OCI-LY7 (cell line): ENCODE measurements around the gene SLC5A1. TPM values are rescaled to one million over a fixed set of nuclear protein-coding genes. Genes with fewer than 3 reads are reported as not detected.
"Not testable (repeated sequence)": the region's sequence is repeated elsewhere in the genome, so short reads cannot be mapped to it uniquely, and the experiment has no call there.

ENCODE experiments used
- BruUV-seq: library from RNA; stranded (reverse); fragments of 400-500 nt; replicated peaks from 2 replicates; lab custom pipeline; 2021; lab: Mats Ljungman, UMichigan
- CTCF ChIA-PET: fragments of 300-600 bp; sonication (Branson Sonifier 250); formaldehyde crosslinking; loops from one replicate; lab custom pipeline; 2022; ENCODE audit warnings: antibody characterized with exemption; ENCODE audit not compliant: unreplicated experiment; lab: Charles Lee
- POLR2A ChIA-PET: fragments of 300-600 bp; sonication (Branson Sonifier 250); formaldehyde crosslinking; loops from one replicate; lab custom pipeline; 2022; ENCODE audit warnings: antibody characterized with exemption; lab: Charles Lee
- DNase-seq: peaks from one replicate; pipeline ENCODE4 v3.0.0-alpha.2; 2015; ENCODE audit warnings: low spot score
- H2AFZ ChIP-seq: fragments of 200-600 bp; sonication (generic), shearing (Covaris generic); 2 replicates; pipeline ENCODE4 v1.6.1; 2014; ENCODE audit warnings: mild to moderate bottlenecking, antibody characterized with exemption, low read length, moderate library complexity
- H3K27ac ChIP-seq: fragments of 200-600 bp; sonication (generic); 2 replicates; pipeline ENCODE4 v1.5.1; 2014; ENCODE audit warnings: mixed run types, low read depth, mild to moderate bottlenecking, moderate library complexity, low read length, inconsistent platforms; ENCODE audit not compliant: poor library complexity, severe bottlenecking
- H3K36me3 ChIP-seq: fragments of 200-600 bp; sonication (generic); 2 replicates; pipeline ENCODE4 v1.6.1; 2014; ENCODE audit warnings: mild to moderate bottlenecking, antibody characterized with exemption, low read length, moderate library complexity, mixed read lengths; ENCODE audit not compliant: insufficient read depth
- H3K4me1 ChIP-seq: fragments of 200-600 bp; sonication (generic); 2 replicates; pipeline ENCODE4 v1.5.1; 2014; ENCODE audit warnings: mild to moderate bottlenecking, low read length; ENCODE audit not compliant: insufficient read depth, poor library complexity, severe bottlenecking
- H3K4me2 ChIP-seq: fragments of 200-600 bp; sonication (generic); 2 replicates; pipeline ENCODE4 v1.6.1; 2014; ENCODE audit warnings: mild to moderate bottlenecking, low read length
- H3K4me3 ChIP-seq: fragments of 200-600 bp; sonication (generic); 2 replicates; pipeline ENCODE4 v1.5.1; 2014; ENCODE audit warnings: mild to moderate bottlenecking, low read depth, low read length; ENCODE audit not compliant: poor library complexity, severe bottlenecking
- H3K79me2 ChIP-seq: fragments of 200-600 bp; sonication (generic); 2 replicates; pipeline ENCODE4 v1.6.1; 2016; ENCODE audit warnings: low read depth, mild to moderate bottlenecking, low read length, moderate library complexity, mixed read lengths; ENCODE audit not compliant: insufficient read depth
- H3K9me2 ChIP-seq: fragments of 200-600 bp; sonication (generic); 2 replicates; pipeline ENCODE4 v1.6.1; 2016; ENCODE audit warnings: mild to moderate bottlenecking, low read length, mixed read lengths; ENCODE audit not compliant: insufficient read depth
- H3K9me3 ChIP-seq: fragments of 200-600 bp; sonication (generic); 2 replicates; pipeline ENCODE4 v1.6.1; 2014; ENCODE audit warnings: mild to moderate bottlenecking, mixed run types, low read length, mixed read lengths
- H4K20me1 ChIP-seq: fragments of 200-600 bp; sonication (generic); 2 replicates; pipeline ENCODE4 v1.6.1; 2014; ENCODE audit warnings: mild to moderate bottlenecking, antibody characterized with exemption, low read length, moderate library complexity, mixed read lengths; ENCODE audit not compliant: insufficient read depth
- CTCF ChIP-seq: fragments of 200-600 bp; sonication (generic); conservative IDR thresholded peaks from 2 replicates; pipeline ENCODE4 v1.5.1; 2014; ENCODE audit warnings: mild to moderate bottlenecking, antibody characterized with exemption, low read length, moderate library complexity, mixed read lengths
- EZH2phosphoT487 ChIP-seq: fragments of 200-600 bp; sonication (generic); IDR thresholded peaks from 2 replicates; pipeline ENCODE4 v1.6.1; 2018; ENCODE audit warnings: low read depth, borderline replicate concordance, mild to moderate bottlenecking, mixed run types, antibody characterized with exemption, low read length, moderate library complexity, mixed read lengths
- intact Hi-C: fragments of 100-400 bp; cut with micrococcal nuclease; formaldehyde crosslinking; loops from one replicate; pipeline ENCODE4 v1.10.0; 2022; ENCODE audit not compliant: unreplicated experiment
- total RNA-seq, 2 experiments: library from RNA; depleted of rRNA in 1 of 2; stranded (reverse); fragments of >200 nt in 1 of 2; shearing (Covaris generic) in 1 of 2; gene quantifications; 2 replicates each; pipeline ENCODE4 v1.2.3, GENCODE V29; 2014 to 2022

SLC5A1 gene
- total RNA-seq, 2 experiments from 2014 or later: not detected

DNA sequence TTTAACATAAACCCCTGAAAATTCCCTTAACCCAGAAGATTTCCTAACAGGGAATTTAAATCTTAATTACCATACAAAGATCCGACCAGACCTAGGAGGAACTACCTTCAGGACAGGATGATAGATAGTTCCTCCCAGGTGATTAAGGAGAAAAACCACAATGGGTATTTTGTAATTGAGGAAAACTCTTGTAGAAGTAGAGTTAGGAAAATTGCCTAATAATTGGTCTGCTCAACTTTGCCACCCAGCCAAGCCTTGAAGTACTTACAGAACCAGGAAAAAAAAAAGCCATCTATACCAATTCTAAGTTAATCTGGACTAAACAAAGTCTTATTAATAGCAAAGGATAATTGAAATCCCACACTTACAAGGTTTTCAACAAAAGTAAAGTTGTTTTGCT is 95.5 kb downstream of the SLC5A1 start:
- Histone ChIP-seq H2AFZ (peak overlapping the region; percentile 93; the same call in 1 of the 2 replicates), H3K4me2 (peak overlapping the region; percentile 72)
- H4K20me1 ChIP-seq, H3K9me2 ChIP-seq, H3K27ac ChIP-seq, H3K9me3 ChIP-seq, H3K79me2 ChIP-seq, CTCF ChIA-PET, BruUV-seq, H3K4me1 ChIP-seq, H3K36me3 ChIP-seq, H3K4me3 ChIP-seq, DNase-seq, intact Hi-C loops: not testable (repeated sequence)
- POLR2A ChIA-PET: interaction anchor here (0.6 kb wide), 1 partner anchor 1340 kb away, joined by 3 read pairs; no protein-coding TSS in a partner anchor

DNA sequence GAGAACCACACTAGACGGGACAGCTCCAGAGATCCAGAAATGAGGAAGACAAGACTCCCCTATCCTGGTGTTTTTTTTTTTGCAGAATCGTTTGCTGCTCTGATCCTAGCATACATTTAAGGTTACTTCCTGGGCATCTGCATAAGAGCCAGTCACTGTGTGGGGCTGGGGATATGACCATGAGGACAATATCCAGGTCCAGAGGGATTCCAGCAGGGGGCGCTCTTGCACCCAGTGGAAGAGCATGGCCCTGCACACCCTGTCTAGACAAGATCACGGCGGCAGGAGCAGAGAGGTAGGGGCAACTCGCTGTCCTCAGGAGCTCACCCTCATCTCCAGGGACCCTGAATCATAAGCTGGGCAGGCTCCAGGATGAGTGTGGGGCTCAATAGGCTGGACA is 97.6 kb downstream of the SLC5A1 start:
- H3K36me3 ChIP-seq, H3K27ac ChIP-seq, H3K4me3 ChIP-seq, H3K9me3 ChIP-seq, BruUV-seq, H3K4me2 ChIP-seq, H2AFZ ChIP-seq, POLR2A ChIA-PET, H3K9me2 ChIP-seq, H3K79me2 ChIP-seq, H4K20me1 ChIP-seq, CTCF ChIA-PET: not testable (repeated sequence)
- H3K4me1 ChIP-seq: peaks cover 10% of the 10 kb centered on the region
- TF ChIP-seq CTCF: peak; percentile 67
- intact Hi-C loops: loop anchor here (10.0 kb wide), 1 partner anchor 334 kb away; the partner anchor contains the start of gene FBXO7
- DNase-seq: peak; percentile 2

- Histone ChIP-seq H3K4me2 (no peak overlapping the region), H3K27ac (no peak overlapping the region), H2AFZ (no peak overlapping the region), H3K79me2 (no peaks in the 10 kb centered on the region), H3K9me3 (no peaks in the 10 kb centered on the region), H3K4me3 (no peak overlapping the region), H3K36me3 (no peaks in the 10 kb centered on the region), H3K9me2 (no peaks in the 10 kb centered on the region), H3K4me1 (peaks cover 10% of the 10 kb centered on the region), H4K20me1 (no peaks in the 10 kb centered on the region)
- CTCF ChIA-PET: no interaction called here
- TF ChIP-seq EZH2phosphoT487 (no peak), CTCF (no peak)
- DNase-seq: no peak
- POLR2A ChIA-PET: no interaction called here
- intact Hi-C loops: loop anchor here (10.0 kb wide), 1 partner anchor 332 kb away; the partner anchor contains the start of gene FBXO7
- BruUV-seq: no TSS peak
These were observed 99.5 kb downstream of the SLC5A1 start for GRCh38 chr22:32142600-32142999.
